NCI-H1694 treated with DMSO at 0.1 percent for 48 hours (cell line): ENCODE data around the gene CLTRN.
"Not testable (repeated sequence)": the region's sequence is repeated elsewhere in the genome, so short reads cannot be mapped to it uniquely, and the experiment has no call there.

Experiments
- DNase-seq: peaks from one replicate; lab custom pipeline; 2025; lab: John Stamatoyannopoulos, UW

CLTRN gene

DNA sequence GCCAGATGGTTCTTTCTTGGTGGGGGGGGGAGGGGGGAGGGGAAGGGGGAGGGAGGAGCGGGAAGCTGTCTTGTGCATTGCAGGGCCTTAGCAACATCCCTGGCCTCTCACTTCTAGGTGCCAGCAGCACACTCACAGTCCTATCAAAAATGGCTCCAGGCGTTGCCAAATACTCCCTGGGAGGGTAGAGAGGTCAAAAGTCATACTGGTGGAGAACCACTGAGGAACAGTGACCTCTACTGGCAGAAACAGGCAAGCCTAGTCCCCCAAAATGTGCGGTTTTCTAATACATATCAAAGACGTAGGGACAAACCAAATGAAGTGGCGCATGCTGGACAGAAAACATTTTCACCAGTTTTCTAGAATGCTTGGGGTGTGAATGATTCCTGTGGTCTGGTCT is 17.1 kb downstream of the CLTRN start:
- DNase-seq: not testable (repeated sequence)

GRCh38 chrX:15646543-15646942 is 18.1 kb downstream of the CLTRN start:
- no peak for DNase-seq

DNA sequence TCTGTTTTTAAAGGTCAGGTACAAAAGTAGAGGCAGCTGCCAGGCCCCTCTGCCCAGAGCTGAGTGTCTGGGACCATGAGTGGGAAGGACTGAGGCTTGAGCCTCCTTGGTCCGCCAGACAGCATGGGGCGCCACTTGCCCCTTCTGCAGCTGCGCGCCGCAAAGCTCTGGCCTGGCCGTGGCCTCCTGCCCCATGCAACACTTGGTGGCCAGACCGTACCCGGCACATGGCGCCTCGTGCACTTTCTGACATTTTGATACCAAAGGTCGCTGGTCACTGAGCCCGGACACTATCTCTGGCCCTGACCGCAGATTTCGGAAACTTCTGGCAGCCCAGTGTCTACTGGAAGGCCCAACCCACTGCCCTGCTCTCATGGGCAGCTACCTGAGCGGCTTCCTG is 18.6 kb downstream of the CLTRN start:
- no peak for DNase-seq

DNA sequence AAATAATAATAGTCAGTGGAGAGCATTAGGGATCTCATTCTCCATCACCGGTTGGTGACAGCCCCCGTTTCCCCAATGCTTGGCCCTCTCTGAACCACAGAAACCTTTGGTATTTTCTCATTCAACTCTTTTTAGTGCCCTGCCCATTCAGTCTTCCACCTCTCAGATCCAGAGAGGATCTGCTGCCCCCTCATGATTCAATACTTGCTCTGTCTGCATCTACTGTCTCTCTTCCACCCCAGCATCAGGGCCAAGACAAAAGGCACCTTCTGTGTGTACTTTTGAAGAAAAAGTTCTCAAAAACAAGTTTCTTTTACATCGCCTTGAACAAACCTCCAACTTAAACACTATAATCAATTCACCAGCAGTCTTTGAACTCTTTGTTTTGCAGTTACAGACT is 19.3 kb downstream of the CLTRN start:
- DNase-seq: no peak

GRCh38 chrX:15644560-15644872 is 20.1 kb downstream of the CLTRN start:
- DNase-seq: no peak

GRCh38 chrX:15643786-15644559 is 20.6 kb downstream of the CLTRN start:
- DNase-seq: no peak

GRCh38 chrX:15631637-15632036 is 33.0 kb downstream of the CLTRN start:
- no peak for DNase-seq

- no peak for DNase-seq
Measured at GRCh38 chrX:15623054-15623453, 41.6 kb downstream of the CLTRN start.

DNA sequence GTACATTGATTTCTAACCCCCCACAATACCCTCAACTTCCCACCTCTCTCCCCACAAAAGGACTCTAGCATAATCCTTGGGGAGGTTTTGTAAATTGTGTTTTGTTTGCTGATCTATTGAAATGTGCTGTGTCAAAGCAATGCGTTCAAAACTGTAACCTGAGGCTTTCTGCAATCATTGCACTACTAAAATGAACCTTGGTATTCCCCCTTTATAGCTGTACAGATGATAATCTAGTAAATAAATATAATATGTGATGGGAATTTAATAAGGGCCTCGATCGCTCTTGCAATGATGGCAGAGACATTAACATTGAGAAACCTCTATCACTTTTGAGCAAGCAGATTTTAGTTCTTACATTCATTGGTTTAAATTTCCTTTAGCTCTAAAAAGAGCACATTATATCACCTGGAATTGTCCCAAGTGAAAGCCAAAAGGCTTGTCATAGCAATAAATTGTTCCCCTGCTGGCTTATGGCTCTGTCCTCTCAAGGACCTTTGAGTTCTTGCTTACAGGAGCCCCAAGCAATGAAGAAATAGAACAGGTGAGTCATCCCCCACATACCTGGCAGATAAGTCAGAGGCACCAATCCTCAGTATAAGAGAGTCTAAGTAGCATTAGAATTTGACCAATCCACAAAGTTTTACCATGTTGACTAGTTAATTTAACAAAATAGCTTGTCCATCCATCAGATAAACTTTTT is 45.4 kb downstream of the CLTRN start:
- DNase-seq: no peak

- DNase-seq: no peak
Measured at GRCh38 chrX:15617111-15617510, 47.5 kb downstream of the CLTRN start.

DNA sequence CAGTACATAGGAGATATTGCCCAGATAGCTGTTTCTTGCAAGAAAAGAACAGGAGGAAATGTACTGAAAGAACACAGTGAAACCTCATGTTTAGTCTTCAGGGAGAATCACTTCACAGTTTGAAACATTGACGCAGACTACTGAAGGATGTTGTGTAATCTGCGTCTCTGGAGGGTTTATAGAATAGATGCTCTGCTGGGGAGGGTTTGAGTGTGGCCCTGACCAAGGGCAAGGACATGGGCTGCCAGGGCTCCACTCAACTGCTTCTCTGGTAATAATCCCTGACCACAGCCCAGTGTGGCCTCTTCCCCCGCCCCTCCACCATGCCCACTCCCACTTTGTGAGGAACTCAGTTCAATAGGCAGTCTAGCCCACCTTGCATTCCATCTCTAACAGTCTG is 48.1 kb downstream of the CLTRN start:
- no peak for DNase-seq

DNA sequence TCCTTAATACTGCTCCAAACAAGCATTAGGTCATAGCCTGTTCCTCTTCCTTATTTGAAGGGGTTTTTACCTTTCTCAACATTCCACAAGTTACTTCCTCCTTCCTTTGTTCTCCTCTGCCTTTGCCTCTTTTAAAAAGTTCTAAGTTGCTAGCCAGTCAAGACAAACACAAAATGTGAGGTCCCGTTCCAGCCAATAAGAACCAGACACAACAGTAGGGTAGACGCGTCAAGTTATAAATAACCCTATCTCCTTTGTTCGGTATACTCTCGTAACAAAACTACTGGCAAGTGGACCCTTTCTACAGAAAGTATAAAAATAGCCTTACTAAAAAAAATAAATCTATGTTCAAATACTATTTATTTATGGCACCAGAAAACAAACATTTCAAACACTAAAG is 57.5 kb downstream of the CLTRN start:
- no peak for DNase-seq

DNA sequence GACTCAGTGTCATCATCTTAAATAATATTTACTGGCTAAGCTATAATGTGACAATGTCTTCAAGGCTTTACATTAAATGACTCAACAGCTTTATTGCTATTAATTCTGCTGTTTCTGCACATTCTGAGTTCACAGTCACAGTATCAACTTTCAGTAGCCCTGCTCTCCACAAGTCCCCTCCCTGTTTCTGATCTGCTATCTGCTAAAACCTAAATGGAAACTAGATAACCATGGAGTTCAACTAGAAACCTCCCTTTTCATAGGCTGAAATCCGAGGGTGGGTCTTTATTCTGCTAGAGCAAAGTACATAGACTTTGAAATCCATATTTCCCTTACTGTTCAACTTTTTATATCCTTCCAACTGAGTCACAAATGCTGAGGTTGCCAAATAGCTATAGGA is 58.5 kb downstream of the CLTRN start:
- no peak for DNase-seq

DNA sequence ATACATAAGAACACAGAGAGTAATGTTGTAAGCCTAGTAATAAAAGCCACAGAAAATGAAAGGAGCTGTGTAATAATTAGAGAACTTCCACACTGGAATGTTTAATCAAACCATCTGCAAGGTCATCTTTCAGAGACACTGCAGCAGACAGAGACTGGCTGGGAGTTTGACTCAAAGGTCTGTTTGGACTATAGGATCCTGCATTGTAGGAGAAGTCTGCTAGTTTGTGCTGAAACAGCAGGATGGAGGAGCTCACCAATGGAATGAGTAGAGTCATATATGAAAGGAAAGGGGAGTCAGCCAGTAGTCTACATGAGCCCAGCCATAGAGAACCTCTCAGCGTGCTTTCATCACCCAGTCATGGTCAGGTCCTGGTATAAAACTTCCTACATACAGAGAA is 59.4 kb downstream of the CLTRN start:
- DNase-seq: no peak

- no peak for DNase-seq
Measured at GRCh38 chrX:15602761-15603160, 61.8 kb downstream of the CLTRN start.

GRCh38 chrX:15601932-15602331 is 62.7 kb downstream of the CLTRN start:
- no peak for DNase-seq

DNA sequence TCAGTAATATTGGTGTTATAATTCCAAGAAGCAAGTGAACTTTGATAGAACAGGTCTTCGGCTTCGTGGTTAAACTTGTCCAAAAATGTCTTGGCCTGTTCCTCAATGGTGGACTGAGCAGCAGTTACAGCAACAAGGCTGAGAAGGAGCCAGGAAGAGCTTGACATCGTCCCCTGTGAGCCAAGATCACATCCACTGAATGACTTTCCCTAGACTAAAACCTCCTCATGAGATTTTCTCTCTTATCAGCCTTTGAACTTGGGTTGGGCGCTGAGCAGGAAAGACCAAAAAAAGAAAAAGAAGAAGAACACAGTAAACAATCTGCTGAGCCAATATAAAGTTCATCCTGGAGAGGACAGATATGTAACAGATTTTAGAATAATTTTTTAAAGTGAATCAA is 63.9 kb downstream of the CLTRN start, which contains the start of gene ACE2:
Gene ACE2, minus strand, starts transcription at position 216 of the 400 bp plus-strand sequence. Its CDS starts 49 bp downstream, at position 167.
- no peak for DNase-seq

- DNase-seq: no peak
Measured at GRCh38 chrX:15600049-15600448, 64.6 kb downstream of the CLTRN start.

- DNase-seq: no peak
Measured at GRCh38 chrX:15599461-15599860, 65.1 kb downstream of the CLTRN start.

DNA sequence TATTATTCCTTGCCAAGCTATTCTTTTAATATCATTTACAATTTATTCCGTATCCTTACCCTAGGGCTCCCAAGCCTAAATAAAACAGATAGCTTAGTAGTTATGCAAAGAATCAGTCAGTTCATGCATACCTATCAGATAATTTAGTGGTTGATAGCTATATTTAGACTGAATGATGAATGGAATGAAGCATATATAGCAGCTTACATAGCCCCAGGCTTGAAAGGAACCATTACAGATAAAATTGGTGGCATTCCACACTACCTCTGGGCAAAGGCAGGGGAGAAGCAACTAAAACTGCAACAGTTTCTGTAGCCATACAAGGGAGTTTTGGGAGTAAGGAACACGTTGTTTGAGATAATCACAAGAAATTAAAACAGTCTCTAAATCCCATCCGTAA is 66.6 kb downstream of the CLTRN start:
- DNase-seq: no peak

DNA sequence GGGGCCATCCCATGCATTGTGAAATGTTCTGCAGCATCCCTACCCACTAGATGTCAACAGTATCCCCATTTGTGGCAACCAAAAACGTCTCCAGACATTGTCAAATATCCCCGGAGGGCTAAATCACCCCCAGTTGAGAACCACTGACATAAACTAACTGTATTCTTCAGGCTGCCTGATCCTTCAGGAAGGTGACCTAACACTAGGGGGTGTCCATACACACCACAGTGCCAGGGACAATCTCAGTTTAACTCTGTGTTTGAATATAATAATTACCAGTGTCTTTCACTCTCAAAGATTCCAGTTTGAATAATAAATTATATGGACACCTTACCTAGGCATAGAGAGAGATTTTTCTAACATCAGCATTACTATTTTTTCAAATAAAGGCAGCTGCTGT is 70.2 kb downstream of the CLTRN start:
- DNase-seq: no peak

DNA sequence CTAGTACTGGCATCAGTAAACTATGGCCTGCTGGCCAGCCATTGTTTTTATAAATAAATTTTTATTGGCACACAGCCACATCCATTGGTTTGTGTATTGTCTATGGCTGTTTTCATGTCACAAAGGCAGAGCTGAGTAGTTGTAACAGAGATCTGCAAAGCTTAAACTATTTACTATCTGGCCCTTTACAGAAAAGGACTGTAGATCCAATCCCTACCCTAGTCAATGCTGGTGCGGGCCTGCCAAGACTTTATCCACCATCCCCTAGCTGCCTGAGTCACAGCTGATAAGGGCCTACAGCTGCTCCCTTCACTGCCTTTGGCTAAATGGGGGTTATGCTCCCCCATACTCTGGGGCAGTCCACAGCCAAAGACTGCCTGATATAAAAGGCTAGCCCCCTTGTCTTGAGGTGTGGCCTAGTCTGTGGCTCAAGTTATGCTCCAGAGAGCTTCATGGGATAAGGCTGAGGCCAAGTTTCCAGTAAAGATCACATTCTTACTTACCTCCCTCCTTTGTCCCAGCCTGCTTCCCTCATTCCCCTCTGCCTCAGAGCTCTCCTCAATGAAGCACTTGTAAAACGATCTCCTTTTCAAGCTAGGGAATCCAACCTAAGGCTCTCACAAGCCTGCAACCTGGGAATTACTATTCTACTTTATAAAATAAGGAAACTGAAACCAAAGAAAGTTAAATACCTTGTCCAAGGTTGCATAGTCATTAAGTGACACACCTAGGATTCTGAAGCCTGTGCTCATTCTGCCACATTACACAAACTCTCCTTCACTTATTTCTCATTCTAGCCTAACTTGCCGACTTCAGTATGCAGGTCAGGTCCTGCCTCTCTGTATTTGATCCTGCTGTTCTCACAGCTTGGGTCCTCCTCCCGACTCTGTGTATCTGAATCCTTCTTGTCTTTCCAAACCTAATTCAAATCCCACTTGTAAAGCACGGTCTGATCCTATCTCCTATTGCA is 84.5 kb downstream of the CLTRN start:
- DNase-seq: no peak
